ENCODE measurements around the gene CPO.
"Not testable (repeated sequence)": the region's sequence is repeated elsewhere in the genome, so short reads cannot be mapped to it uniquely, and the experiment has no call there.

CPO gene, protein sequence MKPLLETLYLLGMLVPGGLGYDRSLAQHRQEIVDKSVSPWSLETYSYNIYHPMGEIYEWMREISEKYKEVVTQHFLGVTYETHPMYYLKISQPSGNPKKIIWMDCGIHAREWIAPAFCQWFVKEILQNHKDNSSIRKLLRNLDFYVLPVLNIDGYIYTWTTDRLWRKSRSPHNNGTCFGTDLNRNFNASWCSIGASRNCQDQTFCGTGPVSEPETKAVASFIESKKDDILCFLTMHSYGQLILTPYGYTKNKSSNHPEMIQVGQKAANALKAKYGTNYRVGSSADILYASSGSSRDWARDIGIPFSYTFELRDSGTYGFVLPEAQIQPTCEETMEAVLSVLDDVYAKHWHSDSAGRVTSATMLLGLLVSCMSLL

DNA sequence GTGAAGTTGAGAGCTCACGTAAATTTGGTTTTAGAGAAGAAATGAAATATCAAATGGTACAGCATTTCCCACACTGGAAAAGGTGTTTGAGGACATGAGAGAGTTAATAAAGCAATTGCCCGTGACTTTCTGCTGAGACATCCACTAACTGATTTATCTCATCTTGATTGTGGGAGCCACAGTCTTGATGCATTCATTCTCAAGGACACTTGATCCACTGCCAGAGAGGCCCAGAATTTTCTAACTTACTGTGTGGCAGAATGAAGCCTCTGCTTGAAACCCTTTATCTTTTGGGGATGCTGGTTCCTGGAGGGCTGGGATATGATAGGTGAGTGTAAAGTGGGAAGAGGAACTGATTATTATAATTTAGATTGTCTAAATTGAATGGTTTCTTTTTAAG, at the start of gene CPO:
TSS of gene CPO (plus strand) at position 179 of the 400 bp plus-strand sequence. CDS start at position 261, 82 bp downstream.
- no peak for DNase-seq (ENCODE audit: low read depth)

DNA sequence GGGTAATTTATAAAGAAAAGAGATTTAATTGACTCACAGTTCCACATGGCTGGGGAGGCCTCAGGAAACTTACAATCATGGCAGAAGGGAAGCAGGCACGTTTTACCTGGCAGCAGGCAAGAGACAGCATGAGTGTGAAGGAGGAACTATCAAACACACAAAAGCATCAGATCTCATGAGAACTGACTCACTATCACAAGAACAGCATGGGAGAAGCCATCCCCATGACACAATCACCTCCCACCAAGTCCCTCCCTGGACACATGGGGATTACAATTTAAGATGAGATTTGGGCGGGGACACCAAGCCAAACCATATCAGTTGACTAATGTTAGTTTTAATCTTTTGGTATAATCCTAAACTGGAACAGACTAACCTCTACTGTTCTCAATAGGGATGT, 49.1 kb upstream of the CPO start:
- DNase-seq (ENCODE audit: low read depth): no peak

DNA sequence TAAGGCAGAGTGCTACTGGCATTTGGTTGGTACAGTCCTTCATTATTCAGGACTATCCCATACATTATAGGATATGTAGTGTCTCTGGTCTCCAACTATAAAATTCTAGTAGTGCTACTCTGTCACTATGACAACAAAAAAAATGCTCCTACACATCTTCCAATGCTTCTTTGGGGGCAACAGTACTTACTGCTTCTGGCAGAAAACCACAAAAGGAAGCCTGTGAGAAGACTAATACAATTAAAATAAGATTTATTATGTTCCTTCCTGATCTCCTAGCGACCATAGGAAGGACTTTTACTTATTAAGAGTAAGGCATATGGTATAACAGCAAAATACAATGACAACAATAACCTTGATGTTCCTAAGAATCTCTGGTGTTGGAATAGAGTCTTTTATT, 48.4 kb upstream of the CPO start:
- no peak for DNase-seq (ENCODE audit: low read depth)

DNA sequence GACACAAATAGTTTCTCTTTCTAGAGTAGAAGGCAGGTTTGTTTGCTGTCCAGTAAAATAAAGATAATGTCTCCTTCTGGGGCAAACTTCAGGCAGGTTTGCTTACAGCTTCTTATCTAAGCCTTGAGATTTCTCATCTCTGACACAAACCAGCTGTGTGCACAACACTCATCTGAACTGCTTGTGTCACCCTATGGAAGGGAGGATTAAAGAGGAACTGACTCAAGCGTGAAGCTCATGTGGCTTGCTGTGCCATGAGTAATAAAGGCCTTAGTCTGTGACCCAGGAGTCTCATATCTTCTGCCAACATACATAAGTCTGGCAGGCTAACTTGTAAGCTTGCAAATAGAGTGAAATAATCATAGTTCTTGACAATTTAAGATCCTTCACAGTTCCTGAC, 24.2 kb upstream of the CPO start:
- no peak for DNase-seq (ENCODE audit: low read depth)

DNA sequence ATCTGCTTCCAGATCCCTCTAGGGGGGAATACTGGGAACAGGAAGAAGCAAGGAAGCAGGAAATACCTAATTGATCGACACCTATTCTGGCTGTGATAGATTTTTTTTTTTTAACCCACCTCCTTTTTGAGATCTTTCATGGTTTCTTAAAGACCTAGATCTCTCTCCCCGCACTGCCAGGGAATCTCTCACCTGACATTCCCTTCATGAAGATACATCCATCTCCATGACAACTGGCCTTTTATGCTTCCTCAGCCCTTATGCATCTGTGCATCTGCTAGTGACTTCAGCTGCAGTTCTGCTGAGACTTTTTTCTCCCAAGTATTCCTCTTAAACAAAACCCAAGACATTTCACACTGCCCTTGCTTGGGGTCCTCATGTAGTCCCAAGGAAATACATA, 21.1 kb upstream of the CPO start:
- DNase-seq (ENCODE audit: low read depth): no peak

DNA sequence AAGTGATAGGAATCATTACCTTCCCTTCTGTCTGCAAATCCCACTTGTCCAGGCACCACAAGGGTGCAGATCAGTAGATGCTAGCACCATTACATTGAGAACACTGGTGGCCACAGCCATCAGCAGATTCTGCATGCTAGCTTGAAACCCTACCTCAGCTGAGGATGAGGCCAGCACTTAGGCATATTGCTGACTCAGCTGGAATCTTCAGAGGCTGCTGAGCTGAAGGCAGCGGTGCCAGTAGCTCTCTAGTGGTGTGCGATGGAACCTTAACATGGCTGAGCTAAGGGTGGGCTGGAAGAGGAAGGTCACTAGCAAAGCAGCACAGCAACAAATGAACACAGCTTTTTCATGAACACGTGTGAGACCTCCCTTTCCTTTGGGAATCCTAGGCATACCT, 19.0 kb upstream of the CPO start:
- DNase-seq (ENCODE audit: low read depth): no peak

DNA sequence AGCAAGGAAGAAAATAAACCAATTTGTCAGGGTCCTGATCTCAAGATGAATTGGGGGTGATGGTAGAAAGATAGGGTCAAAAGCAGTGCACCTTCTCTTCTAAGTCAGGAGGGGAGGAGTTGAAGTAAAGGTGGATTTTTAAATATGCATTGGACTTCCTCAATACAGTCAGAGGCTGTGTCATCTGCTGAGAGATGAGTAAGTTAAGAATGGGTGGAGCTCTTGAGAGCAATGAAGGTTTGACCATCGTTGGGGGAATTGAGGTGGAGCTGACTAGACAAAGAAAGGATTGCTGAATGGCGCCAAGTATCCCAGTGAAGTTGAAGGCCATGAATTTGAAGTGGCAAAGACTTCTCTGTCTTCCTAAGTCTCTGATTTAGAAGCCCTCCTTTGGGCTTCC, 18.4 kb upstream of the CPO start:
- DNase-seq (ENCODE audit: low read depth): no peak

DNA sequence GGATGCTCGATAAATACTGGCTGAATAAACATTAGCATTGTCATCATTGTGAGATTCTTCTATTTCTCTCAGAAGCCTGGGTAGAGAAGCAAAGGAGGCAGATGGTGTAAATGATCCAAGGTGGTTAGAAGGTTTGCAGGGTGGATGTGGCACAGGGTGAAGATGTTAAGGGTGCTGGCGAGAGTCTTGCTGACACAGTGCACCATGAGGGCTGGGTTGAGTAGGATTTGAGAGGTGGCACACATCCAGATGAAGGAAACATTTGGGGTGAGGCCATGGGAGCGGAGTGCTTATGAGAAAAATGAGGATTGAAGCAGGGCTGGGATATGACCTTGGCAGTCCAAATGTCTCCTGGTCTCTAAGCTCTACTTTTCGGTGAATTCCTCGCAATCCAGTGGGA, 17.8 kb upstream of the CPO start:
- no peak for DNase-seq (ENCODE audit: low read depth)

DNA sequence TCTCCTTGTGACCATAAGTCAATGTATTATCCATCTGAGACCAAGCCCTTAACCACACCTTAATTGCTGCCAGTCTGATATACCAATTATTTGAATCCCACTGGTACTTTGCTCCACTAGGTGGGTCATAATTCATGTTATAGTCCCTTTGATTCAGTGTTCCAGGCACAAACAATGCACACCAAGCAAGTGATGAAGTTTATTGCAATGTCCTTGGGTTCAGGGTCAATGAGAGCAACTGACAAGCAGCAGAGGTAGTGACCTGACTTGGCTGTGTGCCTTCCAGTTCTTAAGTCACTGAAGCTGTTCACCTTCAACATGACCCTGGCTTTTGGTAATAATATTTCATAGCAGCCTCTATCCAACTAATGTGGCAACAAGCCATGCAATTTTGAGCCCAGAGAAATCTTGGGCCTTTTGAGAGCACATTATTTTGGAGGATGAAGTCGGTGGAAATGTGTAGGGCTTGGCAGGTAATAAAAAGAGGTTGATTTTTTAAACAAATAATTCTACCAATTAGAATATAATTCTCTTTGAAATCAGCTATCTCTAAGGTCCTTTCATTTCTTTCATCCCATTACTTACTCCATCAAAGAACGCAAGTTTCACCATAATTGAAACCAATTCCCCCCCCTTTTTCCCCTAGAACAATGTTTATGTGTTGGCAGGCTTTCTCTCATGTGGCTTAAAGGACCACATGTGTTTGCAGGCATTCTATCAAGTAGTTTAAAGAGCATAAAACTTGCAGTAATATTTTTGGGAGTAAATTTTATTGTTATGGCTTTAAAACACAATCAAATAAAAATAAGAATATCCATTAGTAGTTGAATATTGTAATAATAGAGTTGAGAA, 3.1 kb upstream of the CPO start:
- no peak for DNase-seq (ENCODE audit: low read depth)

DNA sequence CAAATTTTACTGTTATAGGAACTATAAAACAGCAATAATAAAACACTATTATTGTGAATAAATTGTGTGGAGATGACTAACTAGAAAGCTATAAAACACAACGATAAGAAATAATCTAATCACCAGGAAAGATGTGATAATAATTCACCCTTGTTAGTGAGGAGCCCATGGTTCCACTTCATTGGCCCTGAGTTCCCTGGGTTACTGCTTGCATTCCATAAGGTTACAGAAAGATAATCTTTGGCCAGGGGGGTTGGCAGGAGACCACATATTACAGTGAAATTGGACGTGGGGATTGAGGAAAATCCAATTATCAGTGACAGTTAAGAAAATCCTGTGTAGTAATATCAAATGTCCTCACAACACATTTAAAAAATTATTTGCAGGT, 2.5 kb upstream of the CPO start:
- no peak for DNase-seq (ENCODE audit: low read depth)

DNA sequence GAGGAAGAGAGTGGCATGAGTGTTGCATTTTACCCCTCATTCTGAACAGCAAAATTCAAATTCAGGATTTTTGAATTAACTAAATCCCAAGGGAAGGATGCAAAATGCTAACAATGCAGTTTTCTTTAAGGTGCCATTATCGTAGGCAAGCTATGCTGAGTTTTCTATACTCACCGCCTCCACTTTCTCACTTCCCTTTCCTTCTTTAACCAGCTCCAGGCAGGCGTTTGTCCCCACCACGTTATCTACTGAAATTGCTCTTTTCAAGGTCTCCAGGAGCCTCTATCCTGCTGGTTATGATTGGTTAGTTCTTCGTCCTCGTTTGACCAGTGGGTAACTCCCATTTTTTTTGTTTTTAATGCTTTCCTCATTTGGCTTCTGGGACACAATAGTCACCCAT, 1.8 kb upstream of the CPO start:
- DNase-seq (ENCODE audit: low read depth): no peak

DNA sequence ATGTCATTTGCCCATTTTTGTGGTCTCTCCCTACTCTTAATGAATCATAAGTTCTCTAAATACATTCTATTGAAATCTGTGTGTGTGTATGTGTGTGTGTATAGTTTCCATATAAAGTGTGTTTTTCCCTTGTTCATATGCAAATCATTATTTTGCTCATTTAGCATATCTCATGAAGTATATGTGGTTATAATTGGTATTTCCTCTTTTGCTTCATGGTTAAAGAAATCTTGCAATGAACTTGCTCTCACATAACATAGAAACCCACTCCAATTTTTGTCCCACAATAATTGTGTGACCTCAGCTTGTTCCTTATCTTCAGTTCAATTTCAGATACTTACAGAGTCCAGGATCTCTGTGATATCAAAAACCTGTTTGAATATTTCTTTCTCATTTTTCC, 1.2 kb downstream of the CPO start:
- no peak for DNase-seq (ENCODE audit: low read depth)

DNA sequence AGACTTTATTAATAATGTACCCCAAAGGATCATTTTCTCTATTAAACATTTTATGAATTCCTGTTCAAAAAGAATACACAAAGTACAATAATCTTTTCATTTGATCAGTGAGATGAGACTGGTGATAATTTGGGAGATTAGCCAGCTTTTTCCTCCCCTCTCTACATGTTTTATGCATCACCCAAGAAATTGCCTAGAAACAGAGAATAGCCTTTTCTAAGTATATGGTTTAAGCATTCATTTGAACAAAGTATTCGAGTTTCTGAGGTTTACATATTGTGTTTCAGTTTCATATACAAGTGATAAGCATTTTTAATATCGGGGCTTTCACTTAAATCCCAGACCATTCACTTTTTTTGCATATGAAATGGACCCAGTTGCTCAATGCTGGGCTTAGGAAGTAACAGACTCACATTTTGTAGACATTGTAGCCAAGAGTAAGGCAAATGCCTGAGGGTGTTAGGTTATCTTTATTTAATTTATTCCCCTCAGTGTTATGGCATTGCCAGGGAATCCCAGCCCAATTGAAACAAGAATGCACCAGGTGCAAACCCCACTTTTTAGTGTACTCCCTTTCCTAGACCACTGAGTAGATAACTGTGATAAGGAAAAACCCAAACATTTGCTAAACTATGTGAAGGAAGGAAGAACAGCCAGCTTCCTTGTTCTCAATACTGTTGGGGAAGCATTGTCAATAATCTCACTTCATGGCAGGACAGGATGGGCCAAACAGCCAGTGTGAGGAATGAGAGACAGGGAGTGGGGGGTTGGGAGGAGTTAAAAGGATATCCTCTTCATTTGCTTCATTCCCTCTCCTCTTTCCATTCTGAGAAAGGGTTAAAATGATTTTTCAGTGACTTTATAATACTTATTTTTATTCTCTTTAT, 3.5 kb downstream of the CPO start:
- DNase-seq (ENCODE audit: low read depth): no peak

DNA sequence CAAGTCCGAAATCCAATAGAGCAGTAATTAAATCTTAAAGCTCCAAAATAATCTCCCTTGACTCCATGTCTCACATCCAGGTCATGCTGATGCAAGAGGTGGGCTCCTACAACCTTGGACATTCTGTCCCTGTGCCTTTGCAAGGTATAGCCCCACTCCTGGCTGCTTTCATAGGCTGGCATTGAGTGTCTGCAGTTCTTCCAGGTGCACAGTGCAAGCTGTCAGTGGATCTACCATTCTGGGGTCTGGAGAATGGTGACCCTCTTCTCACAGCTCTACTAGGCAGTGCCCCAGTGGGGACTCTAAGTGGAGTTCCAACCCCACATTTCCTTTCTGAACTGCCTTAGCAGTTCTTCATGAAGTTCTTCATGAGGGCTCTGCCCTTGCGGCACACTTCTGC, 14.1 kb downstream of the CPO start:
- DNase-seq (ENCODE audit: low read depth): not testable (repeated sequence)

DNA sequence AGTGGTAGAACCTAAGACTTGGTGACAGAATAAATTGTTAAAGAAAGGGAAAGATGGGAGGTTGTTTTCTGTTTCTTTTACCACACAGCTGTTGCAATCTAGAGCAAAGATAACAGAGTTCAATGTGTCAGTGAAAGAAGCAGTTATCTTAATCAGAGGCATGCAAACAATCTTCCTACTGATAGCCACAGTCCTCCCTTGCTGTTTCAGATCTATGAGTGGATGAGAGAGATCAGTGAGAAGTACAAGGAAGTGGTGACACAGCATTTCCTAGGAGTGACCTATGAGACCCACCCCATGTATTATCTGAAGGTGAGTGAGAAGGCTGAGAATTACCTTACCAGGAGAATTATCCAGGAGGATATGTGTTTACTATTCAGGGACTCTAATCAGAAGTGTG, 15.9 kb downstream of the CPO start:
- no peak for DNase-seq (ENCODE audit: low read depth)

DNA sequence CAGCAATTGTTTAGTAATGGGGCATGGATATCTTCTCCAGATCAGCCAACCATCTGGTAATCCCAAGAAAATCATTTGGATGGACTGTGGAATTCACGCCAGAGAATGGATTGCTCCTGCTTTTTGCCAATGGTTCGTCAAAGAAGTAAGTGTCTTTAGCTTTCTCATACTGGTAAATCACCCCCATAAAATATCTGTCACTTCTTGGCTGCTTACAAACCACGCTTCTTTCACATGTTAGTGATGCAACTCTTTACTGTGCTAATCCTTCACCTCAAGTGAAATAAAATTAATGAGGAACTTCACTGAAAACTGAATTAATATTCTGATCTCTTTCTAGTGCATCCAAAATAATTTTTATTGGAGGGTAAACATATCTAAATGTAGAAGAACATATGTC, 18.9 kb downstream of the CPO start:
- DNase-seq (ENCODE audit: low read depth): no peak

DNA sequence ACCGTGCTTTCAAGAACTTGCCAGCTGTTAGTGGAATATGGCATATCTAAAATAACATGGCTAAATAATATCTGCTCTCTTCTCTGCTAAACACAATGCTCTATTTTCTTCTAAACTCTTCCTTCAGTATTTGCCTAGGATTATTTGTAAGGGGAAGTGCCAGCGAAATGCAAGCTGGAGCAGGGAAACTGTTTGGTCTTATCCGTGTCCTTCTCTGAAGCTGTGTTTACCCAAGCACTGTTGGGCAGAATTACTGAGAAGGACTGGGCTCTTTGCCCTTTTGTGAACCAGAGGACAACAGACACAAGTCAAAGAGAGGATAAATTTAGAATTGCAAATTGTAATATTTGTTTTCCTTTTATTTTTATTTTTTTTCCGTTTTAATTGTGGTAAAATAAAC, 23.6 kb downstream of the CPO start:
- DNase-seq (ENCODE audit: low read depth): no peak

DNA sequence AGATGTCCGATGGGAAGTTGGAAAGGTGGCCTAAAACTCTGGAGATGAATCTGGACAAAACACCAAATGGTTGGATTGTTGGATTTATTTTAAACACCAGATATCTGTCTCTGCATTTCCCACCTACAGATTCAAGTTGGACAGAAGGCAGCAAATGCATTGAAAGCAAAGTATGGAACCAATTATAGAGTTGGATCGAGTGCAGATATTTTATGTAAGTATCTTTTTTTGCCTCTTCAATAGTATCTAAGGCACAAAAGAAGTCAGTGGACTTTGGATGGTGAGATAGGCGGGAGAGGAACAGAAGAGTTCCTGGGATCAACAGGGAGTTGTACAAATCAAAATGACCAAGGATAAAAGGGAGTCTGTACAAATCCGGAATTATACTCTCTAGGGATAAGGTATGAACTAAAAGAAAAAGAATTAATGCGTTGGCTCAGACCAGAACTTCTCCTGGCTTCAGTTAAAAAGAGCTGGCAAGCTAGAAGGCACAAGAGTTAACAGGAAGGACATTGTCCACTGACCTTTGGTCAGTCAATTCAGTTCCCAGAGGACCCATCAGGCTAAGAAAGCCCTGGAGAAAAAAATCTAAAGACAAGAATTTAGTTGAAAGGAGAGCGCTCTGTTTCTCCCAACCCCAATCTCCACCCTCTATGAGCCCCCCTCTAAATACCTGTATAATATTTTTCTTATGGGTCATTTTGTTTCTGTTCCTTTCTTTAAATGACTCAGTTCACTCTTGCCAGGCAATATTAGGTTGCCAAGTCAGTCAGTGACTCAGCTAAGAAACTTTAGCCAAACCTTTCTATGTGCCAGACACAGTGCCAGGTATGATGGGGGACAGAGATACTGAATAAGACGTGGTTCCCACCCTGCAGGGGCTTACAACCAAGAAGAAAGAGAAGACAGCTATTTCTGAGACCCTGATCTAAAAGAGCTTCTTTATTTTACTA, 29.1 kb downstream of the CPO start:
- no peak for DNase-seq (ENCODE audit: low read depth)

DNA sequence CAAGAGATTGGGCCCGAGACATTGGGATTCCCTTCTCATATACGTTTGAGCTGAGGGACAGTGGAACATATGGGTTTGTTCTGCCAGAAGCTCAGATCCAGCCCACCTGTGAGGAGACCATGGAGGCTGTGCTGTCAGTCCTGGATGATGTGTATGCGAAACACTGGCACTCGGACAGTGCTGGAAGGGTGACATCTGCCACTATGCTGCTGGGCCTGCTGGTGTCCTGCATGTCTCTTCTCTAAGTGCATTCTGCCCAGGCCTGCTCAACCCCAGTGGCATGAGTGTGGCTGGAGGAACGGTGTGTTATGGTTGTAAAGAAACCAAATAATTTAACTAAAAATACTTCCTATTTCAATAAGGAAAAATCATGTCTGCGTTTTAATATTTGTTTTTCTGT, 29.9 kb downstream of the CPO start:
- no peak for DNase-seq (ENCODE audit: low read depth)

DNA sequence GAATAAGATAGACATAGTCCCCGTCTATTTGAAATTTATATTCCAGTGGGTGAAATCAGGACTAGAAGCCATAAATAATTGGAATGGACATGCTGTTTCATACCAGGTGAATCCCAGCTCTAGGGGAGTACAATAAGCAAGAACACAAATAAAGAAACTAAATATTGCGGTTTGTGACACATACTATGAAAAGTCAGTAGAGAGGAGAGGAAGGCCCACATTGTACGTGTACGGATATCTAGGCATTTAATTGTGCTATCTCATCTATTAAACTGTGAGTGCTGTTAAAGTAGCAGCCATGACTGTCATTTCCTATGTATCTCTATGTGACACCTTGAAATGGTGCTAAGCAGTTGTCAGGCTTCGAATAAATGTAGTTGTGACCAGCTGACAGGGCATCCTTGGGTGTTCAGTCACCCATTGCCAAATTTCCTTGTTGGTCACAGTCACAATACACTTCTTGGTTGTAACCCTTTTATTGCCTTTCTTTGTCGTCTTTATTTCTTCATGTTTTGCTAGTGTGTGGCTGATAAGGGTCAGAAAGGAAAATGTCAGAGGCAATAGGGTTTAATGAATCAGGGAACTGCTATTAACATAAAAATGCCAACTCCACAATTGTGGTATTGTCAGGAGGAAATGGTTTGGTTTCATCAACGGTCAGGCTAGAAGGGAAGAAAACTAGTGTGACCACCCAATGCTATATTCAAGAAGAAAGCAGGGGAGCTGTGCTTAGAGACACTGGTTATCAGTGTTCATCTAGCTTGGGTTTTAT, 31.5 kb downstream of the CPO start:
- no peak for DNase-seq (ENCODE audit: low read depth)

DNA sequence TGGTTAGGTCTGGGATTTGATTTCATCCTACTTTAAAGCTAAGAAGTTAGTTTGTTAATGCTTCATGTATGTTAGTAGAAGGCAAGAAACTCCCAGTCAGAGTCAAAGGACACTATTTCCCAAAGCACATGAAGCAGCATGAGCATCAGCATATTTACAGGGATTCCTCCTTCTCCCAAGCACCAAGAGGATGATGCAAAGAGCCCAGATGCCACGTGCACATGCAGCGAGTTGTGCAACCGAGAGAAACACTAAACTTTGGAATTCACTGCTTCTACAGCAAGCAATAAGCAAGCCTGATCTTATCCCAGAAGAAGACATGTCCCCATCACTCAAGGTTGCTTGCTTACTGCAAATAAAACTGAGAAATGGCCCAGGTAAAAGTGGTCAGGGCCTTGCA, 32.5 kb downstream of the CPO start:
- no peak for DNase-seq (ENCODE audit: low read depth)

All from stimulated activated CD8-positive, alpha-beta memory T cell treated with anti-CD3 and anti-CD28 coated beads, Interleukin-12 subunit alpha, Interleukin-12 subunit beta, amount 100 ng/mL, for 4 hours (primary cell).